Measurements from ENCODE around the gene TNFAIP6. TPM values are rescaled to one million over a fixed set of nuclear protein-coding genes. Genes with fewer than 3 reads are reported as not detected.

Gene TNFAIP6
- total and polyA plus RNA-seq, 10 of the 15 experiments (the other 5 are each of a cell fraction or from before 2014, with no cell fraction given) = 0.68 to 5.7 (median 1.3) TPM

- TF ChIP-seq, protein P1, sequence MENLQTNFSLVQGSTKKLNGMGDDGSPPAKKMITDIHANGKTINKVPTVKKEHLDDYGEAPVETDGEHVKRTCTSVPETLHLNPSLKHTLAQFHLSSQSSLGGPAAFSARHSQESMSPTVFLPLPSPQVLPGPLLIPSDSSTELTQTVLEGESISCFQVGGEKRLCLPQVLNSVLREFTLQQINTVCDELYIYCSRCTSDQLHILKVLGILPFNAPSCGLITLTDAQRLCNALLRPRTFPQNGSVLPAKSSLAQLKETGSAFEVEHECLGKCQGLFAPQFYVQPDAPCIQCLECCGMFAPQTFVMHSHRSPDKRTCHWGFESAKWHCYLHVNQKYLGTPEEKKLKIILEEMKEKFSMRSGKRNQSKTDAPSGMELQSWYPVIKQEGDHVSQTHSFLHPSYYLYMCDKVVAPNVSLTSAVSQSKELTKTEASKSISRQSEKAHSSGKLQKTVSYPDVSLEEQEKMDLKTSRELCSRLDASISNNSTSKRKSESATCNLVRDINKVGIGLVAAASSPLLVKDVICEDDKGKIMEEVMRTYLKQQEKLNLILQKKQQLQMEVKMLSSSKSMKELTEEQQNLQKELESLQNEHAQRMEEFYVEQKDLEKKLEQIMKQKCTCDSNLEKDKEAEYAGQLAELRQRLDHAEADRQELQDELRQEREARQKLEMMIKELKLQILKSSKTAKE (IDR thresholded peaks at IDR 0.05; ENCODE audit: low read depth, poor library complexity, severe bottlenecking) = no peak
- Histone ChIP-seq H3K4me3 (no peak overlapping the region), H3K9ac (ENCODE audit: control insufficient read depth, insufficient read depth, low read length) (no peak overlapping the region), H3K27ac (ENCODE audit: control insufficient read depth, insufficient read depth) (no peak overlapping the region), H3K4me2 (ENCODE audit: control insufficient read depth, insufficient read depth) (no peak overlapping the region), H3K27me3 (replicated peaks in 1 of 2; ENCODE audit: control insufficient read depth in 2 of 2, insufficient read depth in 2 of 2, low read length in 1 of 2) (no peaks in the 10 kb centered on the region; a peak in 2 of 4 replicates), H2AFZ (ENCODE audit: control insufficient read depth, low read depth, low read length) (no peak overlapping the region), H3K9me3 (replicated peaks; ENCODE audit: control insufficient read depth, insufficient read depth, low read length) (no peaks in the 10 kb centered on the region), H3K36me3 (ENCODE audit: control insufficient read depth in 2 of 2, insufficient read depth in 2 of 2, low read length in 1 of 2) (no peaks in the 10 kb centered on the region), H4K20me1 (ENCODE audit: control insufficient read depth, insufficient read depth) (no peaks in the 10 kb centered on the region), H3K79me2 (ENCODE audit: control insufficient read depth, insufficient read depth, low read length) (no peaks in the 10 kb centered on the region), H3K4me1 (ENCODE audit: control insufficient read depth, insufficient read depth, low read length) (no peaks in the 10 kb centered on the region)
- 28% methylated on average over 1 of the region's 1 CpG for WGBS (ENCODE audit: insufficient coverage, insufficient replicate concordance, low lambda C conversion rate, missing lambda C conversion rate)
- ATAC-seq = no peak
- ChIA-PET RAD21 (ENCODE audit: unreplicated experiment) (no interaction called here), SMC1A (ENCODE audit: uncharacterized antibody, unreplicated experiment) (no interaction called here), CTCF (interaction anchor here (0.5 kb wide), 1 partner anchor 10 kb away, joined by 3 read pairs; no protein-coding TSS in a partner anchor), POLR2A (no interaction called here)
- in situ Hi-C loops (cut with MboI) (no loop called here), intact Hi-C loops (cut with micrococcal nuclease; ENCODE audit: unreplicated experiment) (no loop called here)
- no peak for DNase-seq (ENCODE audit: low read depth, low spot score)
- no peak for FAIRE-seq
- BruUV-seq (replicated peaks) = no TSS peak
These were observed 27.4 kb upstream of the TNFAIP6 start for GRCh38 chr2:151329998-151330397.

DNA sequence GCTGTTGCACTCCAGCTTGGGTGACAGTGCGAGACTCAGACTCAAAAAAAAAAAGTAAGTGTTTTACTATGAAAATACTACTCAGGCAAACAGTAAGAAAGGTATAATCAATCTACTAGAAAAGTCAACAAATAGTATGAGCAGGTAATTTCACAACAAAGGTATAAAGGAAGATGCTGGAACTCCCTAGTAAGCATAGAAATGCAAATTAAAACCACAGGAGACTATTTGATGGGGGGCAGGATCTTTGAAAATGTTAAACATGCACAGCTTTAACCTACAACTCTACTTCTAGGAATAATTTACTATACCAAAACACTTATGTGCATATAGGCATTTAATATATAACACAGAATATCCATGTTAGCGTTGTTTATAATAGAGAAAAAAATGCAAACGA, 24.3 kb upstream of the TNFAIP6 start:
- Histone ChIP-seq H3K4me3 (no peak overlapping the region), H3K27me3 (replicated peaks in 1 of 2; ENCODE audit: control insufficient read depth in 2 of 2, insufficient read depth in 2 of 2, low read length in 1 of 2) (no peaks in the 10 kb centered on the region; a peak in 1 of 4 replicates), H3K36me3 (ENCODE audit: control insufficient read depth in 2 of 2, insufficient read depth in 2 of 2, low read length in 1 of 2) (no peaks in the 10 kb centered on the region), H3K79me2 (ENCODE audit: control insufficient read depth, insufficient read depth, low read length) (no peaks in the 10 kb centered on the region), H4K20me1 (ENCODE audit: control insufficient read depth, insufficient read depth) (no peaks in the 10 kb centered on the region), H3K4me1 (ENCODE audit: control insufficient read depth, insufficient read depth, low read length) (no peaks in the 10 kb centered on the region), H3K27ac (ENCODE audit: control insufficient read depth, insufficient read depth) (no peak overlapping the region), H3K9me3 (replicated peaks; ENCODE audit: control insufficient read depth, insufficient read depth, low read length) (no peaks in the 10 kb centered on the region), H3K4me2 (ENCODE audit: control insufficient read depth, insufficient read depth) (no peak overlapping the region), H2AFZ (ENCODE audit: control insufficient read depth, low read depth, low read length) (no peak overlapping the region), H3K9ac (ENCODE audit: control insufficient read depth, insufficient read depth, low read length) (no peak overlapping the region)
- ChIA-PET CTCF (no interaction called here), RAD21 (ENCODE audit: unreplicated experiment) (no interaction called here), SMC1A (ENCODE audit: uncharacterized antibody, unreplicated experiment) (no interaction called here), POLR2A (no interaction called here)
- no peak for ATAC-seq
- no TSS peak for BruUV-seq (replicated peaks)
- FAIRE-seq = no peak
- intact Hi-C loops (cut with micrococcal nuclease; ENCODE audit: unreplicated experiment) (no loop called here), in situ Hi-C loops (cut with MboI) (no loop called here)
- DNase-seq (ENCODE audit: low read depth, low spot score) = no peak
- WGBS (ENCODE audit: insufficient coverage, insufficient replicate concordance, low lambda C conversion rate, missing lambda C conversion rate) = 77% methylated on average over 3 of the region's 3 CpGs
- TF ChIP-seq MEF2B (IDR thresholded peaks at IDR 0.05; ENCODE audit: partially characterized antibody, poor library complexity, severe bottlenecking) (no peak), YY1 (IDR thresholded peaks at IDR 0.05; ENCODE audit: low read depth, low read length) (no peak), POLR2AphosphoS5 (IDR thresholded peaks at IDR 0.05; ENCODE audit: low read length) (no peak), SMAD1 (IDR thresholded peaks at IDR 0.05; ENCODE audit: low read depth, partially characterized antibody) (no peak), ZBED1 (IDR thresholded peaks at IDR 0.05; ENCODE audit: borderline replicate concordance) (no peak), E4F1 (IDR thresholded peaks at IDR 0.05; ENCODE audit: borderline replicate concordance, partially characterized antibody) (no peak), NBN (IDR thresholded peaks at IDR 0.05) (no peak), CREB1 (IDR thresholded peaks at IDR 0.05; ENCODE audit: low read depth) (no peak), TAF1 (IDR thresholded peaks at IDR 0.05; ENCODE audit: borderline replicate concordance, low read depth, low read length) (no peak), NKRF (conservative IDR thresholded peaks at IDR 0.05) (no peak)

Measured in GM12878 (cell line).